Caco-2 (cell line): ENCODE measurements around the gene CCDC60. TPM values are rescaled to one million over a fixed set of nuclear protein-coding genes. Genes with fewer than 3 reads are reported as not detected.
"Not testable (repeated sequence)": the region's sequence is repeated elsewhere in the genome, so short reads cannot be mapped to it uniquely, and the experiment has no call there.

Experiments
- BruUV-seq: library from RNA; stranded (reverse); fragments of 400-500 nt; replicated peaks from 2 replicates; lab custom pipeline; 2021; lab: Mats Ljungman, UMichigan
- CTCF ChIA-PET: fragments of 300-600 bp; sonication (Branson Sonifier 250); formaldehyde crosslinking; loops from one replicate; lab custom pipeline; 2022; ENCODE audit warnings: antibody characterized with exemption; lab: Charles Lee
- POLR2A ChIA-PET: fragments of 300-600 bp; sonication (Branson Sonifier 250); formaldehyde crosslinking; loops from one replicate; lab custom pipeline; 2022; ENCODE audit warnings: antibody characterized with exemption; lab: Charles Lee
- DNase-seq, 2 experiments: peaks; one replicate each; pipeline versions ENCODE4 v3.0.0 to v3.0.0-alpha.2; 2020 to 2022
- H3K27me3 ChIP-seq: replicated peaks from 2 replicates; pipeline ENCODE4 v1.6.0; 2011; ENCODE audit warnings: low read length; ENCODE audit not compliant: control insufficient read depth, insufficient read depth
- H3K36me3 ChIP-seq: 2 replicates; pipeline ENCODE4 v1.5.1; 2011; ENCODE audit warnings: low read length; ENCODE audit not compliant: control insufficient read depth, insufficient read depth
- H3K4me1 ChIP-seq: fragments of 250-450 bp; sonication (Bioruptor Pico); 2 replicates; pipeline ENCODE4 v1.5.1; 2020; ENCODE audit warnings: mild to moderate bottlenecking
- H3K4me3 ChIP-seq: 2 replicates; pipeline ENCODE4 v1.5.1; 2011; ENCODE audit warnings: low read depth, mild to moderate bottlenecking, control low read depth, low read length
- H3K9me3 ChIP-seq: fragments of 250-450 bp; sonication (Bioruptor Pico); 2 replicates; pipeline ENCODE4 v1.5.1; 2020; ENCODE audit warnings: mild to moderate bottlenecking, moderate library complexity
- H3K27ac Mint-ChIP-seq: one replicate; pipeline ENCODE4 v1.8.0; 2022; ENCODE audit warnings: mixed read lengths; ENCODE audit not compliant: unreplicated experiment
- H3K27me3 Mint-ChIP-seq: one replicate; pipeline ENCODE4 v1.8.0; 2022; ENCODE audit warnings: mixed read lengths; ENCODE audit not compliant: insufficient read depth, unreplicated experiment
- H3K36me3 Mint-ChIP-seq: one replicate; pipeline ENCODE4 v1.8.0; 2022; ENCODE audit warnings: mild to moderate bottlenecking, mixed read lengths; ENCODE audit not compliant: insufficient read depth, unreplicated experiment
- H3K4me1 Mint-ChIP-seq: one replicate; pipeline ENCODE4 v1.8.0; 2022; ENCODE audit warnings: low read depth, mixed read lengths; ENCODE audit not compliant: unreplicated experiment
- H3K4me3 Mint-ChIP-seq: one replicate; pipeline ENCODE4 v1.8.0; 2022; ENCODE audit warnings: mild to moderate bottlenecking, moderate library complexity, mixed read lengths; ENCODE audit not compliant: unreplicated experiment
- H3K9me3 Mint-ChIP-seq: one replicate; pipeline ENCODE4 v1.8.0; 2022; ENCODE audit warnings: mixed read lengths; ENCODE audit not compliant: unreplicated experiment
- intact Hi-C: fragments of 100-400 bp; cut with micrococcal nuclease; formaldehyde crosslinking; loops from one replicate; pipeline ENCODE4 v1.10.0; 2022; ENCODE audit not compliant: unreplicated experiment
- total RNA-seq: library from RNA; stranded (reverse); gene quantifications from 2 replicates; pipeline ENCODE4 v1.2.3, GENCODE V29; 2022
- TF ChIP-seq, protein P1 (sequence below), 2 experiments: fragments of 200-600 bp in 1 of 2; IDR thresholded peaks; 1 replicate in 1 of 2; 2 replicates in 1 of 2; pipeline versions ENCODE4 v1.5.1 to v1.8.0; 2011 to 2022; ENCODE audit warnings: antibody characterized with exemption in 1 of 2, control low read depth in 1 of 2, inconsistent platforms in 1 of 2, low read depth in 1 of 2, low read length in 1 of 2, mild to moderate bottlenecking in 1 of 2, moderate library complexity in 1 of 2; ENCODE audit not compliant: insufficient read depth in 1 of 2, severe bottlenecking in 1 of 2, unreplicated experiment in 1 of 2

The CCDC60 gene
- total RNA-seq, 1 experiment from 2014 or later: not detected

DNA sequence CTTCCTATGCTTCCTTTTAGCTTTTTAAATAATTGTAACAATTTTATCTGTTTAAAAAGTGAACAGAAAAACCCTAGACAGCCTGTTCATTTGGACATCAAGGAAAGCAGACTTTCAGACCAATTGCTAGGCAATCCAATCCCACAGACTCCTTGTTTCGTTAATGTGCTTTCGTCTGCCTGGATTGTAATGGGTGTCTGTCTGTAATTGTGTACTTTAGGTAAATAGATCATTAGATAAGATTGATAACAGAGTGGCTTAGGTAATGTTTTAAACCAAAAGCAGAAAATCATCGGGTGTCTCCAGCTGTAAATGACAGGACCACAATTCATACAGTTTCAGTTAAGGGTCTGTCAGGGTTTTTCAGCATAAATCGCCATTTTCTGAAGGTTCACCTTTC is 19.6 kb downstream of the CCDC60 start:
- TF ChIP-seq, protein P1, sequence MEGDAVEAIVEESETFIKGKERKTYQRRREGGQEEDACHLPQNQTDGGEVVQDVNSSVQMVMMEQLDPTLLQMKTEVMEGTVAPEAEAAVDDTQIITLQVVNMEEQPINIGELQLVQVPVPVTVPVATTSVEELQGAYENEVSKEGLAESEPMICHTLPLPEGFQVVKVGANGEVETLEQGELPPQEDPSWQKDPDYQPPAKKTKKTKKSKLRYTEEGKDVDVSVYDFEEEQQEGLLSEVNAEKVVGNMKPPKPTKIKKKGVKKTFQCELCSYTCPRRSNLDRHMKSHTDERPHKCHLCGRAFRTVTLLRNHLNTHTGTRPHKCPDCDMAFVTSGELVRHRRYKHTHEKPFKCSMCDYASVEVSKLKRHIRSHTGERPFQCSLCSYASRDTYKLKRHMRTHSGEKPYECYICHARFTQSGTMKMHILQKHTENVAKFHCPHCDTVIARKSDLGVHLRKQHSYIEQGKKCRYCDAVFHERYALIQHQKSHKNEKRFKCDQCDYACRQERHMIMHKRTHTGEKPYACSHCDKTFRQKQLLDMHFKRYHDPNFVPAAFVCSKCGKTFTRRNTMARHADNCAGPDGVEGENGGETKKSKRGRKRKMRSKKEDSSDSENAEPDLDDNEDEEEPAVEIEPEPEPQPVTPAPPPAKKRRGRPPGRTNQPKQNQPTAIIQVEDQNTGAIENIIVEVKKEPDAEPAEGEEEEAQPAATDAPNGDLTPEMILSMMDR (IDR thresholded peaks at IDR 0.05; ENCODE audit: insufficient read depth in 1 of 2, low read depth in 1 of 2, low read length in 1 of 2, severe bottlenecking in 1 of 2, unreplicated experiment in 1 of 2): no peak
- H3K4me3 Mint-ChIP-seq: no peak overlapping the region

DNA sequence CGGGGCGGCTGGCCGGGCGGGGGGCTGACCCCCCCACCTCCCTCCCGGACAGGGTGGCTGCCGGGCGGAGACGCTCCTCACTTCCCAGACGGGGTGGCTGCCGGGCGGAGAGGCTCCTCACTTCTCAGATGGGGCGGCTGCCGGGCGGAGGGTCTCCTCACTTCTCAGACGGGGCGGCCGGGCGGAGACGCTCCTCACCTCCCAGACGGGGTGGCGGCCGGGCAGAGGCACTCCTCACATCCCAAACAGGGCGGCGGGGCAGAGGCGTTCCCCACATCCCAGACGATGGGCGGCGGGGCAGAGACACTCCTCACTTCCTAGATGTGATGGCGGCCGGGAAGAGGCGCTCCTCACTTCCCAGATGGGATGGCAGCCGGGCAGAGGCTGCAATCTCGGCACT is 25.8 kb downstream of the CCDC60 start:
- H3K36me3 ChIP-seq, intact Hi-C loops, H3K27me3 Mint-ChIP-seq, H3K27ac Mint-ChIP-seq, H3K36me3 Mint-ChIP-seq, DNase-seq, H3K4me1 ChIP-seq, CTCF ChIA-PET, POLR2A ChIA-PET, H3K27me3 ChIP-seq, H3K4me3 ChIP-seq, BruUV-seq, H3K4me3 Mint-ChIP-seq, H3K9me3 ChIP-seq: not testable (repeated sequence)
- H3K4me1 Mint-ChIP-seq: peaks cover 11% of the 10 kb centered on the region
- peaks cover 16% of the 10 kb centered on the region for H3K9me3 Mint-ChIP-seq

More for the DNA sequence above, 19.6 kb downstream of the CCDC60 start:
- DNase-seq: no peak
- CTCF ChIA-PET: no interaction called here
- intact Hi-C loops: no loop called here
- H3K9me3 Mint-ChIP-seq: peaks cover 44% of the 10 kb centered on the region
- BruUV-seq: no TSS peak
- Histone ChIP-seq H3K9me3 (no peaks in the 10 kb centered on the region), H3K4me3 (no peak overlapping the region), H3K36me3 (no peaks in the 10 kb centered on the region), H3K27me3 (no peaks in the 10 kb centered on the region), H3K4me1 (peaks cover 8% of the 10 kb centered on the region; the same call in 1 of the 2 replicates)
- H3K27me3 Mint-ChIP-seq: peaks cover 7% of the 10 kb centered on the region
- no peak overlapping the region for H3K27ac Mint-ChIP-seq
- H3K36me3 Mint-ChIP-seq: no peaks in the 10 kb centered on the region
- POLR2A ChIA-PET: no interaction called here
- peaks cover 8% of the 10 kb centered on the region for H3K4me1 Mint-ChIP-seq

DNA sequence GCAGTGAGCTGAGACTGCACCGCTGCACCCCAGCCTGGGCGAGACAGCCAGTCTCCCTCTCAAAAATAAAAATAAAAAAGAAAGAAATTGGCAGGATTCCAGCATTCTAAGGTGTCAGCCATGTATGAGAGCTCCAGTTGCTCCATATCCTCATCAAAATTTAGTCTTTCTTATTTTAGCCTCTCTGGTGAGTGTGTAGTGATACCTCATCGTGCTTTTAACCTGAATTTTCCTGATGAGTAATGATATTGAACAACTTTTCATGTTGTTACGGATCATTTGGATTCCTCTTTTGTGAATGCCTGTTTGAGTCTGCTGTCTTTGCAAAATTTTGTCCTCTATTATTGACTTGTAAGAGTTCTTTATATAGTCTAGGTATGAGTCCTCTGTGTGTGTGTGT is 28.5 kb downstream of the CCDC60 start:
- ChIA-PET POLR2A (no interaction called here), CTCF (no interaction called here)
- no peaks in the 10 kb centered on the region for H3K27me3 Mint-ChIP-seq
- H3K36me3 Mint-ChIP-seq: no peaks in the 10 kb centered on the region
- Histone ChIP-seq H3K36me3 (no peaks in the 10 kb centered on the region), H3K4me1 (peaks cover 6% of the 10 kb centered on the region; the same call in 1 of the 2 replicates), H3K9me3 (no peaks in the 10 kb centered on the region), H3K4me3 (no peak overlapping the region), H3K27me3 (no peaks in the 10 kb centered on the region)
- no peak overlapping the region for H3K27ac Mint-ChIP-seq
- H3K9me3 Mint-ChIP-seq: peaks cover 2% of the 10 kb centered on the region
- no TSS peak for BruUV-seq
- H3K4me3 Mint-ChIP-seq: no peak overlapping the region
- no peak for DNase-seq
- TF ChIP-seq, protein P1 (IDR thresholded peaks at IDR 0.05; ENCODE audit: insufficient read depth in 1 of 2, low read depth in 1 of 2, low read length in 1 of 2, severe bottlenecking in 1 of 2, unreplicated experiment in 1 of 2): no peak
- intact Hi-C loops: no loop called here
- H3K4me1 Mint-ChIP-seq: peaks cover 18% of the 10 kb centered on the region

DNA sequence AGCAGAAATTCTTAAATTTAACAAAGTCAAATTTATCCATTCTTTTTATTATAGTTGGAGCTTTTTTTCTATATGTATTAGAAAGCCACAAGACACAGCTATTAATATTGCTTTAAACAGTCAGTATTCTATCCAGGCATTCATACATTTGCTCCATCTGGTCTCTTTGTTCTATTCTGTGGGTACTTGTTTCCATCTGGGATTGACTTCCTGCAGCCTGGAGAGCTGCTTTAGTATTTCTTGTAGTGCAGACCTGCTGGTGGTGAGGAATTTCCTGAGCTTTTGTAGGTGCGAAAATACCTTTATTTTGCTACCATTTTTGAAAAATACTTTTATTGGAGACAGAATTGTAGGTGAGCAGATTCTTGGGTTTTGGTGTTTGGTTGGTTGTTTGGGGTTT is 29.0 kb downstream of the CCDC60 start:
- TF ChIP-seq, protein P1 (IDR thresholded peaks at IDR 0.05; ENCODE audit: insufficient read depth in 1 of 2, low read depth in 1 of 2, low read length in 1 of 2, severe bottlenecking in 1 of 2, unreplicated experiment in 1 of 2): no peak
- no peaks in the 10 kb centered on the region for H3K36me3 Mint-ChIP-seq
- CTCF ChIA-PET: no interaction called here
- Histone ChIP-seq H3K27me3 (no peaks in the 10 kb centered on the region), H3K9me3 (no peaks in the 10 kb centered on the region), H3K36me3 (no peaks in the 10 kb centered on the region), H3K4me1 (peaks cover 6% of the 10 kb centered on the region; the same call in 1 of the 2 replicates), H3K4me3 (no peak overlapping the region)
- H3K9me3 Mint-ChIP-seq: no peaks in the 10 kb centered on the region
- POLR2A ChIA-PET: no interaction called here
- no peak for DNase-seq
- no peak overlapping the region for H3K27ac Mint-ChIP-seq
- no peak overlapping the region for H3K4me3 Mint-ChIP-seq
- no peaks in the 10 kb centered on the region for H3K27me3 Mint-ChIP-seq
- peaks cover 18% of the 10 kb centered on the region for H3K4me1 Mint-ChIP-seq
- intact Hi-C loops: no loop called here
- no TSS peak for BruUV-seq
